DOHH2 (cell line): Measurements from ENCODE around the gene ARL8B.

ENCODE experiments used
- CTCF ChIP-seq: fragments of 200-600 bp; sonication (generic); IDR thresholded peaks from one replicate; pipeline ENCODE4 v1.5.1; 2014; ENCODE audit warnings: antibody characterized with exemption, mild to moderate bottlenecking, low read depth, low read length; ENCODE audit not compliant: poor library complexity, severe bottlenecking
- EZH2phosphoT487 ChIP-seq: fragments of 200-600 bp; sonication (generic); IDR thresholded peaks from 2 replicates; pipeline ENCODE4 v1.6.1; 2017; ENCODE audit warnings: borderline replicate concordance, mild to moderate bottlenecking, antibody characterized with exemption, low read length, moderate library complexity, mixed read lengths

DNA sequence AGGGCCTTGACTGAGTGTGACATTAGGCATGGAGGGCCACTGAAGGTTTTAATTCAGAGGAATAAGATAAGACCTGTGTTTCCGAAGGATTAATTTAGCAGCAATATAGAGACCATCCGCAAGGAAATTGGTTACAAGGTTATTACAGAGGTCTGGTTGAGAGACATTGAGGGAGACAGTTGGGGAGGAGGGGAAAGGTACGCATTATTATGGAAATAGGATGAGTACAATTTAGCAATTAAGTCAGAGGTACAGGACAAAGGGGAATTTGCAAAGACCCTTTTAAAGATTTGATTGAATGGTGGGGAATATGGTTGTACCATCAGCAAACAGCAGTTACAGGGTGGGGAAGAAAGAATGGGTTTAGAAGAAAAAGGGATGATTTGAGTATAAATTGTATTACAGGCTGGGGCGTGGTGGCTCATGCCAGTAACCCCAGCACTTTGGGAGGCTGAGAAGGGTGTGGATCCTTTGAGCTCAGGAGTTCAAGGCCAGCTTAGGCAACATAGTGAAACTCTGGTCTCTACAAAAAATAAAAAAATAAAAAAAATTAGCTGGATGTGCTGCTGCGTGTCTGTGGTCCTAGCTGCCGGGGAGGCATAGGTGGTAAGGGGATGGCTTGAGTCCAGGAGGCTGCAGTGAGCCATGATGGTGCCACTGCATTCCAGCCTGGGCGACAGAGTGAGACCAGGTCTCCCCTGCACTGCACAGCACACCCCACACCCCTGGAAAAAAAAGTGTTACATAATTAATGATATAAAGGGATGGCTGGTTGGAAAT lies 11.3 kb downstream of the ARL8B start:
- TF ChIP-seq CTCF: no peak
- no peak for TF ChIP-seq EZH2phosphoT487
